Measurements from ENCODE around the gene MID1.

GRCh38 chrX:10569946-10570345 lies 50.4 kb downstream of the MID1 start:
- TF ChIP-seq, protein P1, sequence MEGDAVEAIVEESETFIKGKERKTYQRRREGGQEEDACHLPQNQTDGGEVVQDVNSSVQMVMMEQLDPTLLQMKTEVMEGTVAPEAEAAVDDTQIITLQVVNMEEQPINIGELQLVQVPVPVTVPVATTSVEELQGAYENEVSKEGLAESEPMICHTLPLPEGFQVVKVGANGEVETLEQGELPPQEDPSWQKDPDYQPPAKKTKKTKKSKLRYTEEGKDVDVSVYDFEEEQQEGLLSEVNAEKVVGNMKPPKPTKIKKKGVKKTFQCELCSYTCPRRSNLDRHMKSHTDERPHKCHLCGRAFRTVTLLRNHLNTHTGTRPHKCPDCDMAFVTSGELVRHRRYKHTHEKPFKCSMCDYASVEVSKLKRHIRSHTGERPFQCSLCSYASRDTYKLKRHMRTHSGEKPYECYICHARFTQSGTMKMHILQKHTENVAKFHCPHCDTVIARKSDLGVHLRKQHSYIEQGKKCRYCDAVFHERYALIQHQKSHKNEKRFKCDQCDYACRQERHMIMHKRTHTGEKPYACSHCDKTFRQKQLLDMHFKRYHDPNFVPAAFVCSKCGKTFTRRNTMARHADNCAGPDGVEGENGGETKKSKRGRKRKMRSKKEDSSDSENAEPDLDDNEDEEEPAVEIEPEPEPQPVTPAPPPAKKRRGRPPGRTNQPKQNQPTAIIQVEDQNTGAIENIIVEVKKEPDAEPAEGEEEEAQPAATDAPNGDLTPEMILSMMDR (IDR thresholded peaks at IDR 0.05; ENCODE audit: insufficient read depth, low read length, poor library complexity, severe bottlenecking), result no peak
- TF ChIP-seq EZH2phosphoT487 (conservative IDR thresholded peaks at IDR 0.05; ENCODE audit: low read length), result no peak

Measured in SU-DHL-6 (cell line).